GM10248 (cell line): ENCODE data around the gene CDH15.

Source experiments
- CTCF ChIA-PET: fragments of 300-600 bp; sonication (Branson Sonifier 250); formaldehyde crosslinking; extraction: SDS; loops from one replicate; lab custom pipeline; 2021; ENCODE audit warnings: antibody characterized with exemption; lab: Yijun Ruan, JAX
- POLR2A ChIA-PET: fragments of 350-650 bp; sonication (Branson Sonifier 250); formaldehyde crosslinking; extraction: SDS; loops from one replicate; lab custom pipeline; 2020; ENCODE audit warnings: antibody characterized with exemption; lab: Yijun Ruan, JAX
- DNase-seq: peaks from one replicate; pipeline ENCODE4 v3.0.0; 2012; ENCODE audit errors: extremely low spot score
- CTCF ChIP-seq: IDR thresholded peaks from 2 replicates; pipeline ENCODE4 v1.5.1; 2012; ENCODE audit warnings: mild to moderate bottlenecking, low read depth; ENCODE audit errors: extremely low read depth, missing control alignments, control extremely low read depth

The CDH15 gene

GRCh38 chr16:89176147-89176690, 4.7 kb downstream of the CDH15 start:
- no peak for TF ChIP-seq CTCF
- DNase-seq, result no peak
- ChIA-PET CTCF (interaction anchor here (0.8 kb wide), 1 partner anchor 9 kb away, joined by 3 read pairs; no protein-coding TSS in a partner anchor), POLR2A (no interaction called here)

GRCh38 chr16:89176717-89177116, 5.2 kb downstream of the CDH15 start:
- ChIA-PET POLR2A (no interaction called here), CTCF (interaction anchor here (0.8 kb wide), 1 partner anchor 10 kb away, joined by 3 read pairs; no protein-coding TSS in a partner anchor)
- TF ChIP-seq CTCF, result no peak
- no peak for DNase-seq

GRCh38 chr16:89177501-89177900, 6.0 kb downstream of the CDH15 start:
- ChIA-PET POLR2A (no interaction called here), CTCF (interaction anchor here (0.7 kb wide), 1 partner anchor 440 kb away, joined by 3 read pairs; no protein-coding TSS in a partner anchor)
- no peak for DNase-seq
- TF ChIP-seq CTCF, result no peak

- DNase-seq, result no peak
- TF ChIP-seq CTCF, result no peak
- CTCF ChIA-PET, result no interaction called here
- POLR2A ChIA-PET, result no interaction called here
Measured at GRCh38 chr16:89178453-89179147, 7.1 kb downstream of the CDH15 start.

GRCh38 chr16:89179148-89179484, 7.6 kb downstream of the CDH15 start:
- no peak for TF ChIP-seq CTCF
- no peak for DNase-seq
- ChIA-PET CTCF (no interaction called here), POLR2A (no interaction called here)

- TF ChIP-seq CTCF, result no peak
- POLR2A ChIA-PET, result no interaction called here
- CTCF ChIA-PET, result interaction anchor here (1.0 kb wide), 1 partner anchor 23 kb away, joined by 3 read pairs; no protein-coding TSS in a partner anchor
- DNase-seq, result no peak
Measured at GRCh38 chr16:89179656-89180315, 8.2 kb downstream of the CDH15 start.
